Neural crest cell (in vitro differentiated cells): ENCODE measurements around the gene SUCLA2. TPM values are rescaled to one million over a fixed set of nuclear protein-coding genes. Genes with fewer than 3 reads are reported as not detected.

Experiments
- DNase-seq: peaks from one replicate; pipeline ENCODE4 v3.0.0; 2021; ENCODE audit warnings: low read depth, mixed read lengths, low spot score
- H3K27ac Mint-ChIP-seq: one replicate; pipeline ENCODE4 v1.8.0; 2021; ENCODE audit warnings: mild to moderate bottlenecking, mixed read lengths; ENCODE audit not compliant: unreplicated experiment
- H3K27me3 Mint-ChIP-seq: 2 replicates; pipeline ENCODE4 v1.8.0; 2021; ENCODE audit warnings: low read depth, mild to moderate bottlenecking, mixed read lengths
- H3K36me3 Mint-ChIP-seq: 2 replicates; pipeline ENCODE4 v1.8.0; 2021; ENCODE audit warnings: low read depth, mild to moderate bottlenecking, mixed read lengths
- H3K4me1 Mint-ChIP-seq: 2 replicates; pipeline ENCODE4 v1.8.0; 2021; ENCODE audit warnings: mixed read lengths
- H3K4me3 Mint-ChIP-seq: one replicate; pipeline ENCODE4 v1.8.0; 2021; ENCODE audit warnings: mild to moderate bottlenecking, mixed read lengths
- H3K9me3 Mint-ChIP-seq: 2 replicates; pipeline ENCODE4 v1.8.0; 2021; ENCODE audit warnings: mixed read lengths
- CTCF ChIP-seq: fragments of 200-600 bp; sonication (generic); conservative IDR thresholded peaks from 2 replicates; pipeline ENCODE4 v1.5.0; 2021; ENCODE audit warnings: antibody characterized with exemption, mild to moderate bottlenecking
- total RNA-seq: library from RNA; stranded (reverse); gene quantifications from 2 replicates; pipeline ENCODE4 v1.2.1, GENCODE V29; 2021

Gene SUCLA2
- total RNA-seq, 1 donor from 2014 or later: 49.3 TPM

- H3K27me3 Mint-ChIP-seq: no peaks in the 10 kb centered on the region
- peaks cover 22% of the 10 kb centered on the region for H3K9me3 Mint-ChIP-seq
- no peak for DNase-seq
- H3K36me3 Mint-ChIP-seq: peaks cover 36% of the 10 kb centered on the region
- peaks cover 25% of the 10 kb centered on the region for H3K4me1 Mint-ChIP-seq
- H3K27ac Mint-ChIP-seq: peak overlapping the region; percentile 37
- H3K4me3 Mint-ChIP-seq: no peak overlapping the region
- TF ChIP-seq CTCF: no peak
Observed at GRCh38 chr13:47903836-47904235, 97.2 kb downstream of the SUCLA2 start.

GRCh38 chr13:47901441-47901840 lies 99.6 kb downstream of the SUCLA2 start:
- H3K36me3 Mint-ChIP-seq: peaks cover 36% of the 10 kb centered on the region
- DNase-seq: no peak
- no peaks in the 10 kb centered on the region for H3K27me3 Mint-ChIP-seq
- no peak for TF ChIP-seq CTCF
- peaks cover 24% of the 10 kb centered on the region for H3K4me1 Mint-ChIP-seq
- peaks cover 22% of the 10 kb centered on the region for H3K9me3 Mint-ChIP-seq
- H3K27ac Mint-ChIP-seq: no peak overlapping the region
- no peak overlapping the region for H3K4me3 Mint-ChIP-seq

GRCh38 chr13:47898080-47898479 lies 103.0 kb downstream of the SUCLA2 start:
- H3K4me3 Mint-ChIP-seq: no peak overlapping the region
- DNase-seq: no peak
- H3K27me3 Mint-ChIP-seq: no peaks in the 10 kb centered on the region
- peaks cover 8% of the 10 kb centered on the region for H3K9me3 Mint-ChIP-seq
- no peak overlapping the region for H3K27ac Mint-ChIP-seq
- TF ChIP-seq CTCF: no peak
- no peaks in the 10 kb centered on the region for H3K4me1 Mint-ChIP-seq
- H3K36me3 Mint-ChIP-seq: peaks cover 15% of the 10 kb centered on the region

- H3K4me3 Mint-ChIP-seq: no peak overlapping the region
- peaks cover 15% of the 10 kb centered on the region for H3K36me3 Mint-ChIP-seq
- DNase-seq: no peak
- H3K27me3 Mint-ChIP-seq: no peaks in the 10 kb centered on the region
- peak overlapping the region; percentile 22 for H3K27ac Mint-ChIP-seq
- no peaks in the 10 kb centered on the region for H3K4me1 Mint-ChIP-seq
- TF ChIP-seq CTCF: no peak
- H3K9me3 Mint-ChIP-seq: peaks cover 8% of the 10 kb centered on the region
Observed at GRCh38 chr13:47897411-47898050, 103.5 kb downstream of the SUCLA2 start.

GRCh38 chr13:47896546-47896945 lies 104.5 kb downstream of the SUCLA2 start:
- TF ChIP-seq CTCF: no peak
- Mint-ChIP-seq H3K36me3 (peaks cover 13% of the 10 kb centered on the region), H3K4me3 (no peak overlapping the region), H3K27ac (no peak overlapping the region), H3K9me3 (peaks cover 6% of the 10 kb centered on the region), H3K27me3 (no peaks in the 10 kb centered on the region), H3K4me1 (no peaks in the 10 kb centered on the region)
- no peak for DNase-seq
